ENCODE data around the gene BTBD9. TPM values are rescaled to one million over a fixed set of nuclear protein-coding genes. Genes with fewer than 3 reads are reported as not detected.

The BTBD9 gene
- total RNA-seq, 1 experiment from 2014 or later = 4.7 TPM

- Histone ChIP-seq H3K4me3 (ENCODE audit: low read length) (no peak overlapping the region), H3K9ac (ENCODE audit: low read length) (no peak overlapping the region), H4K20me1 (ENCODE audit: insufficient read depth, low read depth, low read length) (no peaks in the 10 kb centered on the region), H3K27me3 (ENCODE audit: low read length) (no peaks in the 10 kb centered on the region), H3K4me2 (ENCODE audit: low read depth, low read length, poor library complexity, severe bottlenecking) (no peak overlapping the region), H3K9me2 (replicated peaks; ENCODE audit: insufficient read depth, low read length) (no peaks in the 10 kb centered on the region), H3K27ac (ENCODE audit: low read length) (no peak overlapping the region), H2AFZ (ENCODE audit: low read length) (no peak overlapping the region), H3K79me2 (ENCODE audit: low read length) (no peaks in the 10 kb centered on the region), H3K9me3 (ENCODE audit: low read length) (no peaks in the 10 kb centered on the region), H3K36me3 (ENCODE audit: insufficient read depth, low read length) (no peaks in the 10 kb centered on the region), H3K4me1 (ENCODE audit: low read length) (no peaks in the 10 kb centered on the region)
- no peak for DNase-seq
Observed at GRCh38 chr6:38528196-38528965, 111.3 kb downstream of the BTBD9 start.

GRCh38 chr6:38527371-38527770, 112.4 kb downstream of the BTBD9 start:
- no peak for DNase-seq
- no peaks in the 10 kb centered on the region for H3K4me1 ChIP-seq (ENCODE audit: low read length)
- no peak overlapping the region for H3K27ac ChIP-seq (ENCODE audit: low read length)
- no peaks in the 10 kb centered on the region for H3K36me3 ChIP-seq (ENCODE audit: insufficient read depth, low read length)
- H2AFZ ChIP-seq (ENCODE audit: low read length) = no peak overlapping the region
- H3K9me3 ChIP-seq (ENCODE audit: low read length) = no peaks in the 10 kb centered on the region
- no peak overlapping the region for H3K4me2 ChIP-seq (ENCODE audit: low read depth, low read length, poor library complexity, severe bottlenecking)
- H4K20me1 ChIP-seq (ENCODE audit: insufficient read depth, low read depth, low read length) = no peaks in the 10 kb centered on the region
- no peaks in the 10 kb centered on the region for H3K27me3 ChIP-seq (ENCODE audit: low read length)
- H3K79me2 ChIP-seq (ENCODE audit: low read length) = no peaks in the 10 kb centered on the region
- H3K9me2 ChIP-seq (replicated peaks; ENCODE audit: insufficient read depth, low read length) = no peaks in the 10 kb centered on the region
- H3K9ac ChIP-seq (ENCODE audit: low read length) = no peak overlapping the region
- H3K4me3 ChIP-seq (ENCODE audit: low read length) = no peak overlapping the region

GRCh38 chr6:38525888-38526287, 113.8 kb downstream of the BTBD9 start:
- Histone ChIP-seq H2AFZ (ENCODE audit: low read length) (no peak overlapping the region), H3K79me2 (ENCODE audit: low read length) (no peaks in the 10 kb centered on the region), H3K36me3 (ENCODE audit: insufficient read depth, low read length) (no peaks in the 10 kb centered on the region), H3K9ac (ENCODE audit: low read length) (no peak overlapping the region), H4K20me1 (ENCODE audit: insufficient read depth, low read depth, low read length) (no peaks in the 10 kb centered on the region), H3K4me2 (ENCODE audit: low read depth, low read length, poor library complexity, severe bottlenecking) (no peak overlapping the region), H3K4me1 (ENCODE audit: low read length) (no peaks in the 10 kb centered on the region), H3K4me3 (ENCODE audit: low read length) (no peak overlapping the region), H3K9me2 (replicated peaks; ENCODE audit: insufficient read depth, low read length) (no peaks in the 10 kb centered on the region), H3K27me3 (ENCODE audit: low read length) (no peaks in the 10 kb centered on the region), H3K9me3 (ENCODE audit: low read length) (no peaks in the 10 kb centered on the region), H3K27ac (ENCODE audit: low read length) (no peak overlapping the region)
- DNase-seq = no peak

- H3K9me3 ChIP-seq (ENCODE audit: low read length) = no peaks in the 10 kb centered on the region
- no peaks in the 10 kb centered on the region for H3K9me2 ChIP-seq (replicated peaks; ENCODE audit: insufficient read depth, low read length)
- no peaks in the 10 kb centered on the region for H3K79me2 ChIP-seq (ENCODE audit: low read length)
- no peak overlapping the region for H3K4me2 ChIP-seq (ENCODE audit: low read depth, low read length, poor library complexity, severe bottlenecking)
- no peak overlapping the region for H2AFZ ChIP-seq (ENCODE audit: low read length)
- no peaks in the 10 kb centered on the region for H3K27me3 ChIP-seq (ENCODE audit: low read length)
- no peak overlapping the region for H3K9ac ChIP-seq (ENCODE audit: low read length)
- H3K4me1 ChIP-seq (ENCODE audit: low read length) = no peaks in the 10 kb centered on the region
- no peak for DNase-seq
- peaks cover 2% of the 10 kb centered on the region; the same call in 1 of the 2 replicates for H4K20me1 ChIP-seq (ENCODE audit: insufficient read depth, low read depth, low read length)
- no peak overlapping the region for H3K4me3 ChIP-seq (ENCODE audit: low read length)
- H3K36me3 ChIP-seq (ENCODE audit: insufficient read depth, low read length) = no peaks in the 10 kb centered on the region
- H3K27ac ChIP-seq (ENCODE audit: low read length) = no peak overlapping the region
Observed at GRCh38 chr6:38524436-38525145, 115.1 kb downstream of the BTBD9 start.

- H3K27me3 ChIP-seq (ENCODE audit: low read length) = no peaks in the 10 kb centered on the region
- no peak overlapping the region for H3K9ac ChIP-seq (ENCODE audit: low read length)
- H4K20me1 ChIP-seq (ENCODE audit: insufficient read depth, low read depth, low read length) = peaks cover 4% of the 10 kb centered on the region; the same call in 1 of the 2 replicates
- H3K9me3 ChIP-seq (ENCODE audit: low read length) = no peaks in the 10 kb centered on the region
- no peaks in the 10 kb centered on the region for H3K79me2 ChIP-seq (ENCODE audit: low read length)
- no peak for DNase-seq
- no peaks in the 10 kb centered on the region for H3K36me3 ChIP-seq (ENCODE audit: insufficient read depth, low read length)
- H3K27ac ChIP-seq (ENCODE audit: low read length) = no peak overlapping the region
- no peak overlapping the region for H3K4me2 ChIP-seq (ENCODE audit: low read depth, low read length, poor library complexity, severe bottlenecking)
- H2AFZ ChIP-seq (ENCODE audit: low read length) = no peak overlapping the region
- no peaks in the 10 kb centered on the region for H3K9me2 ChIP-seq (replicated peaks; ENCODE audit: insufficient read depth, low read length)
- H3K4me1 ChIP-seq (ENCODE audit: low read length) = peaks cover 9% of the 10 kb centered on the region
- H3K4me3 ChIP-seq (ENCODE audit: low read length) = no peak overlapping the region
Observed at GRCh38 chr6:38522322-38522721, 117.4 kb downstream of the BTBD9 start.

- Histone ChIP-seq H3K4me3 (ENCODE audit: low read length) (no peak overlapping the region), H3K79me2 (ENCODE audit: low read length) (no peaks in the 10 kb centered on the region), H3K27ac (ENCODE audit: low read length) (no peak overlapping the region), H3K9me3 (ENCODE audit: low read length) (no peaks in the 10 kb centered on the region), H3K27me3 (ENCODE audit: low read length) (no peaks in the 10 kb centered on the region), H3K4me1 (ENCODE audit: low read length) (peaks cover 9% of the 10 kb centered on the region), H3K9ac (ENCODE audit: low read length) (no peak overlapping the region), H3K36me3 (ENCODE audit: insufficient read depth, low read length) (no peaks in the 10 kb centered on the region), H4K20me1 (ENCODE audit: insufficient read depth, low read depth, low read length) (peaks cover 4% of the 10 kb centered on the region), H2AFZ (ENCODE audit: low read length) (no peak overlapping the region), H3K9me2 (replicated peaks; ENCODE audit: insufficient read depth, low read length) (no peaks in the 10 kb centered on the region), H3K4me2 (ENCODE audit: low read depth, low read length, poor library complexity, severe bottlenecking) (no peak overlapping the region)
- peak; percentile 49 for DNase-seq
Observed at GRCh38 chr6:38518511-38519304, 121.0 kb downstream of the BTBD9 start.

GRCh38 chr6:38517005-38517404, 122.7 kb downstream of the BTBD9 start:
- H3K27ac ChIP-seq (ENCODE audit: low read length) = no peak overlapping the region
- H4K20me1 ChIP-seq (ENCODE audit: insufficient read depth, low read depth, low read length) = peaks cover 7% of the 10 kb centered on the region
- H3K36me3 ChIP-seq (ENCODE audit: insufficient read depth, low read length) = no peaks in the 10 kb centered on the region
- no peak overlapping the region for H2AFZ ChIP-seq (ENCODE audit: low read length)
- no peak overlapping the region for H3K4me3 ChIP-seq (ENCODE audit: low read length)
- no peak for DNase-seq
- H3K9ac ChIP-seq (ENCODE audit: low read length) = no peak overlapping the region
- peaks cover 9% of the 10 kb centered on the region for H3K4me1 ChIP-seq (ENCODE audit: low read length)
- no peaks in the 10 kb centered on the region for H3K79me2 ChIP-seq (ENCODE audit: low read length)
- H3K4me2 ChIP-seq (ENCODE audit: low read depth, low read length, poor library complexity, severe bottlenecking) = no peak overlapping the region
- H3K27me3 ChIP-seq (ENCODE audit: low read length) = no peaks in the 10 kb centered on the region
- H3K9me2 ChIP-seq (replicated peaks; ENCODE audit: insufficient read depth, low read length) = no peaks in the 10 kb centered on the region
- no peaks in the 10 kb centered on the region for H3K9me3 ChIP-seq (ENCODE audit: low read length)

GRCh38 chr6:38514399-38514798, 125.3 kb downstream of the BTBD9 start:
- H2AFZ ChIP-seq (ENCODE audit: low read length) = no peak overlapping the region
- no peaks in the 10 kb centered on the region for H3K36me3 ChIP-seq (ENCODE audit: insufficient read depth, low read length)
- H4K20me1 ChIP-seq (ENCODE audit: insufficient read depth, low read depth, low read length) = peaks cover 3% of the 10 kb centered on the region; the same call in 1 of the 2 replicates
- no peak overlapping the region for H3K27ac ChIP-seq (ENCODE audit: low read length)
- H3K4me2 ChIP-seq (ENCODE audit: low read depth, low read length, poor library complexity, severe bottlenecking) = no peak overlapping the region
- H3K27me3 ChIP-seq (ENCODE audit: low read length) = no peaks in the 10 kb centered on the region
- no peak overlapping the region for H3K4me3 ChIP-seq (ENCODE audit: low read length)
- H3K4me1 ChIP-seq (ENCODE audit: low read length) = peaks cover 9% of the 10 kb centered on the region
- H3K79me2 ChIP-seq (ENCODE audit: low read length) = no peaks in the 10 kb centered on the region
- H3K9ac ChIP-seq (ENCODE audit: low read length) = no peak overlapping the region
- no peaks in the 10 kb centered on the region for H3K9me3 ChIP-seq (ENCODE audit: low read length)
- no peak for DNase-seq
- no peaks in the 10 kb centered on the region for H3K9me2 ChIP-seq (replicated peaks; ENCODE audit: insufficient read depth, low read length)

All from Karpas-422 (cell line).